ENCODE results near the gene KSR1. TPM values are rescaled to one million over a fixed set of nuclear protein-coding genes. Genes with fewer than 3 reads are reported as not detected.

Gene KSR1
- polyA plus RNA-seq, 1 of the 3 experiments (the other 2 are of a cell fraction) = 7.5 TPM

DNA sequence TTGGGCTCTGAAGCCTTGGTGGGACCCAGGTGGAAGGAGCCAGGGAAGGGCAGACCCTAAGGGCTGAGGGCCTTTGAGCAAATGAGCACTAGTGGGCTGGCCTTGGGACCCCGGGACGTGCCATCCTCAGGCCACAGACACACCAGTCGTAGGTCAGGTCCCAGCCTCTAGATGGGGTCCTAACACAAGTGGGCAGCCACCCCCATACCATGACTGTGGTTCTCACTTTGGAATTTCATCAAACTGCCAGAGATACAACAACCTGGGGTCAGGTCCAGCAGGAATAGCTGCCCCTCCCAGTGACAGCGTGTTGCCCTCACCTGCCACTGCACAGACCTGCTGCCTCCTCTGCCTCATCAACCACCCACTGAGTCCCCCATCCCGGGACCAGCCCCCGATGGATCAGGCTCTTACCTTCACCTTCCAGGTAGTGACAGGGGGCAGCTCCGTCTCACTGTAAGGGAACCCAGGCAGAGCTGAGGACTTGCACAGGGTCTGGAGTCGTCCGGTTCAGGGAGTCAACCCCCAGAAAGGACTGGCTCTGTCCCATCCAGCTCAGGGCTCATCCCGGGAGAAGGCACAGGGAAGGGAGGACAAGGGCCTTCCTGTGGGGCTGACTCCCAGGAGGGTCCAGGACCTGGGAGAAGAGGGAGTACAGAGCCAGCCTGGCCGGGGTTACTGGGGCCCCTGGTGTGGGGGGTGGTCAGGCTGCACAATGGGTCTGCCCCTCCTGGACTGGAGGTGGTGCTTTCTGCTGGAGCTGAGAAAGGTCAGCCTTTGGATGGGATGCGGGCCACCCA lies 214.7 kb downstream of the KSR1 start:
- H4K20me1 ChIP-seq (ENCODE audit: insufficient read depth) = no peaks in the 10 kb centered on the region
- H3K4me3 ChIP-seq (ENCODE audit: low read depth in 2 of 2, low read length in 1 of 2) = no peak overlapping the region
- no peak overlapping the region for H3K9ac ChIP-seq
- H3K4me2 ChIP-seq = no peak overlapping the region
- DNase-seq = no peak
- no peaks in the 10 kb centered on the region for H3K9me2 ChIP-seq
- no peak overlapping the region for H3K27ac ChIP-seq (ENCODE audit: low read depth in 2 of 2, low read length in 1 of 2)
- TF ChIP-seq NFIC (IDR thresholded peaks at IDR 0.05; ENCODE audit: borderline replicate concordance) = no peak
- no peak for TF ChIP-seq TAF1 (IDR thresholded peaks at IDR 0.05; ENCODE audit: borderline replicate concordance, low read depth, low read length)
- TF ChIP-seq TCF12 (IDR thresholded peaks at IDR 0.05) = no peak
- no peak for TF ChIP-seq POLR2AphosphoS5 (IDR thresholded peaks at IDR 0.05; ENCODE audit: low read depth, low read length)
- TF ChIP-seq SIN3A (IDR thresholded peaks at IDR 0.05; ENCODE audit: borderline replicate concordance, low read depth, low read length) = no peak
- TF ChIP-seq USF1 (IDR thresholded peaks at IDR 0.05; ENCODE audit: borderline replicate concordance, low read depth) = no peak
- TF ChIP-seq REST (IDR thresholded peaks at IDR 0.05; ENCODE audit: low read depth, low read length) = no peak
- TF ChIP-seq PBX3 (IDR thresholded peaks at IDR 0.05) = no peak
- TF ChIP-seq RAD21 (IDR thresholded peaks at IDR 0.05; ENCODE audit: low read length) = no peak
- TF ChIP-seq GATA2 (CRISPR knock-in tag; IDR thresholded peaks at IDR 0.05) = no peak
- TF ChIP-seq ELF1 (IDR thresholded peaks at IDR 0.05) = no peak
- no peak for TF ChIP-seq RCOR1 (IDR thresholded peaks at IDR 0.05; ENCODE audit: low read length)
- TF ChIP-seq MEF2A (IDR thresholded peaks at IDR 0.05; ENCODE audit: borderline replicate concordance, low read depth) = no peak
- no peak for TF ChIP-seq CHD2 (IDR thresholded peaks at IDR 0.05; ENCODE audit: low read length, partially characterized antibody)
- TF ChIP-seq JUND (IDR thresholded peaks at IDR 0.05) = no peak
- TF ChIP-seq FOSL2 (IDR thresholded peaks at IDR 0.05; ENCODE audit: borderline replicate concordance, low read depth) = no peak
- TF ChIP-seq RFX5 (IDR thresholded peaks at IDR 0.05; ENCODE audit: low read length) = no peak
- no peak for TF ChIP-seq FOXM1 (IDR thresholded peaks at IDR 0.05; ENCODE audit: low read depth)
- CTCF ChIA-PET = interaction anchor here (0.8 to 1.9 kb wide), 5 partner anchors 16 to 209 kb away, joined by 3 to 8 read pairs (median 5); no protein-coding TSS in a partner anchor
- H3K27me3 ChIP-seq (ENCODE audit: insufficient read depth) = no peaks in the 10 kb centered on the region
- no peaks in the 10 kb centered on the region for H3K36me3 ChIP-seq (replicated peaks in 1 of 2; ENCODE audit: control insufficient read depth in 1 of 2, insufficient read depth in 2 of 2, low read length in 1 of 2)
- POLR2A ChIA-PET = no interaction called here
- H3F3A ChIP-seq (replicated peaks; ENCODE audit: insufficient read depth) = no peaks in the 10 kb centered on the region
- no peaks in the 10 kb centered on the region for H3K79me2 ChIP-seq (ENCODE audit: insufficient read depth)
- 41% methylated on average over 6 of the region's 12 CpGs for WGBS (ENCODE audit: low lambda C conversion rate)
- H2AFZ ChIP-seq (ENCODE audit: low read depth) = no peak overlapping the region
- H3K9me3 ChIP-seq = no peaks in the 10 kb centered on the region
- no peaks in the 10 kb centered on the region for H3K4me1 ChIP-seq (ENCODE audit: control insufficient read depth in 1 of 2, insufficient read depth in 2 of 2, low read depth in 1 of 2, low read length in 1 of 2)
